Neural cell (in vitro differentiated cells): ENCODE results near the gene CNN3.

Source experiments
- EZH2 ChIP-seq: fragments of 200-600, 300-800 bp; shearing (Covaris generic), sonication (generic); IDR thresholded peaks from 2 replicates; pipeline ENCODE4 v1.6.1; 2014; ENCODE audit warnings: antibody characterized with exemption, low read length, borderline replicate concordance, mild to moderate bottlenecking; ENCODE audit not compliant: insufficient read depth, poor library complexity, severe bottlenecking
- MXI1 ChIP-seq: fragments of 450-650 bp; conservative IDR thresholded peaks from 2 replicates; pipeline ENCODE4 v1.6.1; 2014; ENCODE audit warnings: antibody characterized with exemption, mild to moderate bottlenecking; ENCODE audit not compliant: poor library complexity, severe bottlenecking
- TAF1 ChIP-seq: IDR thresholded peaks from 2 replicates; pipeline ENCODE4 v1.6.1; 2012; ENCODE audit warnings: low read depth
- TF ChIP-seq, protein P1 (sequence below): fragments of 450-650 bp; IDR thresholded peaks from 2 replicates; pipeline ENCODE4 v1.5.1; 2014; ENCODE audit warnings: antibody characterized with exemption, mild to moderate bottlenecking, moderate library complexity; ENCODE audit not compliant: poor library complexity, severe bottlenecking

DNA sequence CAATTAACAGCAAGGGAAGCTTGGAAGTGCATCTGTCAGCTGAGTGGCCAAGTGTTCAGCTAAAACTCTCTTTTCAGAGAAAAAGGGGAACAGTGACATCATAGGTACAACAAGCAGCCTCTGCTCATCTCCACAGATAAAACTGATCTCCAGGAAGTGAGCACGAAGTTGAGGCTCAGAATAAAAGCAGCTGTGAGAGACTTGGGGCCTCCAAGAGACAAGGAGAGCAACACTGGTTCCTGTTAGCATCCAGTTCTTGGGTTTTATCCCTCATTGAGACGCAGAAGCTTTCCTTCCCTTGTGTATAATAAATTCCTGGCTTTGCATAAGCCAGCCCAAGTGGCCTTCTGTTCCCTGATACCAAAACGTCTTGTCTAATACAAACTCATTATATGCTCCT lies 20.0 kb upstream of the CNN3 start:
- no peak for TF ChIP-seq EZH2
- TF ChIP-seq, protein P1, sequence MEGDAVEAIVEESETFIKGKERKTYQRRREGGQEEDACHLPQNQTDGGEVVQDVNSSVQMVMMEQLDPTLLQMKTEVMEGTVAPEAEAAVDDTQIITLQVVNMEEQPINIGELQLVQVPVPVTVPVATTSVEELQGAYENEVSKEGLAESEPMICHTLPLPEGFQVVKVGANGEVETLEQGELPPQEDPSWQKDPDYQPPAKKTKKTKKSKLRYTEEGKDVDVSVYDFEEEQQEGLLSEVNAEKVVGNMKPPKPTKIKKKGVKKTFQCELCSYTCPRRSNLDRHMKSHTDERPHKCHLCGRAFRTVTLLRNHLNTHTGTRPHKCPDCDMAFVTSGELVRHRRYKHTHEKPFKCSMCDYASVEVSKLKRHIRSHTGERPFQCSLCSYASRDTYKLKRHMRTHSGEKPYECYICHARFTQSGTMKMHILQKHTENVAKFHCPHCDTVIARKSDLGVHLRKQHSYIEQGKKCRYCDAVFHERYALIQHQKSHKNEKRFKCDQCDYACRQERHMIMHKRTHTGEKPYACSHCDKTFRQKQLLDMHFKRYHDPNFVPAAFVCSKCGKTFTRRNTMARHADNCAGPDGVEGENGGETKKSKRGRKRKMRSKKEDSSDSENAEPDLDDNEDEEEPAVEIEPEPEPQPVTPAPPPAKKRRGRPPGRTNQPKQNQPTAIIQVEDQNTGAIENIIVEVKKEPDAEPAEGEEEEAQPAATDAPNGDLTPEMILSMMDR, result no peak
- TF ChIP-seq MXI1, result no peak
- no peak for TF ChIP-seq TAF1
